Stimulated activated naive CD4-positive, alpha-beta T cell treated with Interleukin-2 at 50 U/mL for 16 hours (primary cell): ENCODE data around the gene RBM33.

Source experiments
- DNase-seq: peaks from one replicate; lab custom pipeline; 2025; lab: John Stamatoyannopoulos, UW

RBM33 gene

DNA sequence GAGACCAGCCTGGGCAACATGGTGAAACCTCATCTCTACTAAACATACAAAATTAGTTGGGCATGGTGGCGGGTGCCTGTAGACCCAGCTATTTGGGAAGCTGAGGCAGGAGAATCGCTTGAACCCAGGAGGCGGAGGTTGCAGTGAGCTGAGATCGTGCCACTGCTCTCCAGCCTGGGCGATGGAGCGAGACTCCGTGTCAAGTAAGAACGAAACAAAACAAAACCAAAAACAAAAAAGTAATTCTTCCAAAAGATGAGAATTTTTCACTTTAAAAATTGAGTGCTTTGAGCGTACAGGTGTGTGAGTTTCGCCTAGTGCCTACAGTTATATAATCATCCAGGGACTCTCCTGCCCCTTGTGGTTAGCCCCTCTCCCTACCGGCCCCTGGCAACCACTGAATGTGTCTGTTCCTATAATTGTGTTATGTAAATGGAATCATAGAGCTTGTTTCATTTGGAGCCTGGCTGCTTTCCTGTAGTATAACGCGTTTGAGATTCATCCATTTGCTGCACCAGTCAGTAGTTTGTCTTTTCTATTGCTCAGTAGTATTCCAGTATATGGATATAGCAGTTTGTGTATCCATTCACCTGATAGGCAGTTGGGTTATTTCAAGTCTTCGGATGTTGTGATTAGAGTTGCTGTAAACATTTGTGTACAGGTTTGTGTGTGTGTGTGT lies 80.0 kb downstream of the RBM33 start:
- no peak for DNase-seq

- no peak for DNase-seq
Measured at GRCh38 chr7:155725006-155725355, 80.5 kb downstream of the RBM33 start.

- no peak for DNase-seq
Measured at GRCh38 chr7:155727616-155728015, 83.2 kb downstream of the RBM33 start.

GRCh38 chr7:155728116-155728515 lies 83.7 kb downstream of the RBM33 start:
- no peak for DNase-seq

DNA sequence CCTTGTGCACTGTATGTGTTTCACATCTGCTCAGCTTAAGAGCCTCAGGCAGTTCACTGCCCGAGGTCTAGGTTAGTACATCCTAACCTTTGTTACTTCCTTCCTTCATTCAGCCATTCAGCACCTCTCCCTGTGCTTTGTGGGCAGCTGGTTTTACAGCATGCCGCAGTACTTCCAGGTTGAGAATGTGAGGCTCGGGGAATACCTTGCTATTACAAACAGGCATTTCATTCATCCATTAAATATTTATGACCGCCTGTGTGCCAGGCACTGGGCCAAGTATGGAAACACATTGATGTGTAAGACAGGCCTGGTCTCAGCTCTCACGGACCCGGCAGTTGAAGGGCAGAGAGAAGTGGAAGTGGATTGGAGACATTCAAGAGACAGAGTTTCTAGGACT lies 85.4 kb downstream of the RBM33 start:
- DNase-seq, result no peak

- no peak for DNase-seq
Measured at GRCh38 chr7:155731380-155731779, 86.9 kb downstream of the RBM33 start.

DNA sequence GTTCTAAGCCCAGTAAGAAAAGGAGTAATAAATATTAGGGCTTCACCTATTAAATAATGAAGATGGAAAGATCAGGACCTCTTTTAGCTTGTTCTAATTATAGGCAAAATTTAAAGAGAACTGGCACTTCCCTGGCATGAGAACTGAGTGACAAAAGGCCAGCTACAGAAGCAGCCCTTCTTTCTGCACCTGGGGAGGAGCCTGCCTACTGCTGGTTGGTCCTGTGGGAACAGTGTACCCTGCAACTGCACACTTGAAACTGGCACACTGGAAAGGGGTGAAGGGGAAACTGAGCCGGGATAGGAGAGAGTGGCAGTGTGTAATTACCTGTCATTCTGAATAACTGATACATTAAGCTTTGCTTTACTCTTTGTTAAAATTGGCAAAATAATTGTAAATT lies 87.4 kb downstream of the RBM33 start:
- no peak for DNase-seq

GRCh38 chr7:155732286-155732685 lies 87.8 kb downstream of the RBM33 start:
- no peak for DNase-seq

- no peak for DNase-seq
Measured at GRCh38 chr7:155733582-155734444, 89.4 kb downstream of the RBM33 start.

DNA sequence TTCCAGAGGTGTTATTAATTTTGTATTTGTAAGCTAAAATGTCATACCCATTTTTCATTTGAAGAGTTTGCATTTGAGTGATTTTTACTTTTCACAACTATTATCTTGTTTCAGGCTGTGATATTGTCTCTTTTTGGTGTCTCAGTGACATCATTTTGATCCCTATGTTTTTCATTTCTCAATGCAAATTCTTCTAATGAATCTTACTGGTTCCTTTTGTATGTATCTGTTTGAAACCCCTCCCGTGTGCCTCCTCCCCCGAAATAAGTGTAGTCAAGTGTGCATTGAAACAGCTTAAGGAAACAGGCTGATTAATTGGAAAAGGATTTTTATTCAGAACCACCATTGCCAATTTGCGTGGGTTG lies 90.0 kb downstream of the RBM33 start:
- no peak for DNase-seq

DNA sequence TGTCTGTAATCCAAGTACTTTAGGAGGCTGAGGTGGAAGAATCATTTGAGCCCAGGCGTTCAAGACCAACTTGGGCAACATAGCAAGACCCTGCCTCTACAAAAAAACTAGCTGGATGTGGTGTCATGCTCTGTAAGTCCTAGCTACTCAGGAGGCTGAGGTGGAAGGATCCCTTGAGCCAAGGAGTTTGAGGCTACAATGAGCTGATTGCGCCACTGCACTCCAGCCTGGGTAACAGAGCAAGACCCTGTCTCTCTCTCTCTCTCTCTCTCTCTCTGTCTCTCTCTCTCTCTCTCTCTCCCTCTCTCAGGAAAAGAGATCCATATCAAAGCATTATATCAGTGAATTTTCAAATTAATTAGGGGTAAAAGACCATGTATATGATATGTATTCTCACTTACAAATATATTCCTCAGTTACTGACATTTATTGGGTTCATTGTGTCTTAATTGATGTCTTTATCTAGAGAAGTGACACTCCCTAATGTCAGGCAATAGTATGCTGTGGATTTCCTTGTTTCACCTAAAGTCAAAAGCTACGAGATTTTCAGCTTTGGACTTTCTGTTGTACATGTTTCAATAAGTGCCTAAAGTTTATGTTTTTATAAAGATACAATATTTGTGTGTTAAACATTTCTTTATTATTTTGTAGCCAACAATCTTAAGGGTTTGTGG lies 91.1 kb downstream of the RBM33 start:
- no peak for DNase-seq

DNA sequence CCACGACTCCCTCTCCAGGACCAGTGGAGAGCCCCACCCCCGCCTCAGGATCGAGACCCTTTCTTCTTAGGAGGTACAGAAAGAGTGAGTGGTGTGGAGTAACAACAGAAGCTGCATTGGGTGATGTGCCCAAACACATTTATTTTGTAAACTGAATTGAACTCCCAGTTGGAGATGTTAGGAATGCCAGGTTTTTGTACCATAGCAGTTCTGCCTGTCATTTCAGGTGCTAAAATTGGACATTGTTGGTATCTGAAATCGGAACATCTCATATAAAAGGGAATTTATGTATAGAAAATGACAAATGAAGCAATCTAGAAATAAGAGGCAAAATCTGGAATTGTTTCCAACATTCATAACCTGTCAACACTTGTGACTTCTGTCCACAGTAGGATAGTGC lies 93.1 kb downstream of the RBM33 start:
- DNase-seq, result no peak

GRCh38 chr7:155738104-155738503 lies 93.6 kb downstream of the RBM33 start:
- no peak for DNase-seq

- DNase-seq, result peak; percentile 62
Measured at GRCh38 chr7:155738652-155739537, 94.4 kb downstream of the RBM33 start.

DNA sequence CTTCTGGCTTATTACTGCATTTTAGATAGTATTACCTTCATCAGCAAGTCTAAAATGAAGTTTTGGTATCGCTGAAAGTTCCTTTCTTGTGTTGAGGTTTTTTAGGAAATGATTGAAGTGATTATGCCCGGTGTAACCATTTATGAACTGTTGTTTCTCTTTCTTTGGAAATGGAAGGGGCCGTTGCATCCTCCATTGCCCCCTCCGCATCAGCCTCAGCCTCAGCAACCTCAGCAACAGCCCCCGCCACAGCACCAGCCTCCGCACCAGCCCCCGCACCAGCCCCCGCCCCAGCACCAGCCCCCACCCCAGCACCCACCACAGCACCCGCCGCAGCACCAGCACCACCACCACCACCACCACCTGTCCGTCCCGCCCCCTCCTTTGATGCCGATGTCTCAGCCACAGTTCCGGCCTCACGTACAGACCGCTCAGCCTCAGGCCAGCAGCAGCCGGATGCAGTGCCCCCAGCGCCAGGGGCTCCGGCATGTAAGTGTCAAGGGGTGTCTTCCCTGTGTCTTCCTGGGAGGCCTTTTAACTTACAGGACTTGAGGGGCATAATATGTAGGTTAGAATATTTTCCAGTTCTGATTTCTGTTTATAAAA lies 95.2 kb downstream of the RBM33 start:
- no peak for DNase-seq

GRCh38 chr7:155741082-155741481 lies 96.6 kb downstream of the RBM33 start:
- no peak for DNase-seq

- DNase-seq, result no peak
Measured at GRCh38 chr7:155741805-155742204, 97.3 kb downstream of the RBM33 start.

DNA sequence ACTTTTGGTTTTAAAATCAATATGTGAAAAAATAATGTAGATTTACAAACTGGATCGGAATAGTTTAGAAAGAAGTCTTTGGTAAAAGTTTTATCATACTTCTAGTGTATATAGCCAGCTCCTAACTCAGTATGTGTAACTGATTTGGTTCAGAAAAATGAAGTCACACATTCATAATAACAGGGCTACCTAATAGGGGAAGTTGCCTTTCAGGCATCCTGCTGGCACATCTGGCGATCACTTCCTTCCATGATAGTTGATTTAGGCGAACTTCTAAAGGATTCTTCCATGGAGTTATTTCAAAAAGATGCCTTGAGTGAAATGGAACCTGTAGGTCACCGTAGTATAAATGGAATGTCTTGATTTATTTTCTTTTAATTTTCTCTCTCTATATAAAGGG lies 98.7 kb downstream of the RBM33 start:
- DNase-seq, result no peak

- no peak for DNase-seq
Measured at GRCh38 chr7:155744971-155745683, 100.7 kb downstream of the RBM33 start.

DNA sequence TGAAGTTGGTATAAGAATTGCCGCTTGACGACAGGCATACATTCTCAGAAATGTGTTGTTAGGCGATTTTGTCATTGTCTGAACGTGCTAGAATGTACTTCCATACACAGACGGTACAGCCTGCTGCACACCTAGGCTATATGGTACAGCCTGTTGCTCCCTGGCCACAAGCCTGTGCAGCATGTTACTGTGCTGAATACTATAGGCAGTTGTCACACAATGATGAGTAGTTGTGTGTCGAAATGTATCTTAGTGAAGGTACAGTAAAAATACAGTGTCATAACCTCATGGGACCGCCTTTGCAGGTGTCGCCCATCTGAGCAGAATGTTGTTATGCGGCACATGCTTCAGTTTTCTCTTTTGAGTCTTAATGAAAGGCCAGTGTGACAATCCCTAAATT lies 101.3 kb downstream of the RBM33 start:
- no peak for DNase-seq

- no peak for DNase-seq
Measured at GRCh38 chr7:155746188-155746587, 101.7 kb downstream of the RBM33 start.
